ENCODE measurements around the gene ZNF516.

ZNF516 gene

GRCh38 chr18:76362676-76363075 is 132.4 kb downstream of the ZNF516 start:
- no peaks in the 10 kb centered on the region for H3K27me3 Mint-ChIP-seq
- no peak overlapping the region for H3K27ac Mint-ChIP-seq
- DNase-seq = no peak
- peaks cover 25% of the 10 kb centered on the region for H3K36me3 Mint-ChIP-seq (ENCODE audit: low read depth)
- H3K9me3 Mint-ChIP-seq = no peaks in the 10 kb centered on the region
- peaks cover 23% of the 10 kb centered on the region for H3K4me1 Mint-ChIP-seq (ENCODE audit: low read depth)
- H3K4me3 Mint-ChIP-seq = no peak overlapping the region

- Mint-ChIP-seq H3K27ac (no peak overlapping the region), H3K36me3 (ENCODE audit: low read depth) (peaks cover 34% of the 10 kb centered on the region), H3K27me3 (no peaks in the 10 kb centered on the region), H3K9me3 (no peaks in the 10 kb centered on the region), H3K4me3 (no peak overlapping the region), H3K4me1 (ENCODE audit: low read depth) (peaks cover 23% of the 10 kb centered on the region)
- no peak for DNase-seq
Measured at GRCh38 chr18:76361219-76361618, 133.8 kb downstream of the ZNF516 start.

GRCh38 chr18:76359909-76360308 is 135.1 kb downstream of the ZNF516 start:
- Mint-ChIP-seq H3K4me3 (no peak overlapping the region), H3K27ac (no peak overlapping the region), H3K4me1 (ENCODE audit: low read depth) (peaks cover 15% of the 10 kb centered on the region), H3K36me3 (ENCODE audit: low read depth) (peaks cover 35% of the 10 kb centered on the region), H3K9me3 (no peaks in the 10 kb centered on the region), H3K27me3 (no peaks in the 10 kb centered on the region)
- DNase-seq = no peak

GRCh38 chr18:76358774-76359173 is 136.3 kb downstream of the ZNF516 start:
- H3K9me3 Mint-ChIP-seq = peaks cover under 1% of the 10 kb centered on the region
- H3K27me3 Mint-ChIP-seq = no peaks in the 10 kb centered on the region
- H3K4me1 Mint-ChIP-seq (ENCODE audit: low read depth) = peaks cover 4% of the 10 kb centered on the region
- no peak for DNase-seq
- no peak overlapping the region for H3K27ac Mint-ChIP-seq
- H3K4me3 Mint-ChIP-seq = no peak overlapping the region
- H3K36me3 Mint-ChIP-seq (ENCODE audit: low read depth) = peaks cover 32% of the 10 kb centered on the region

GRCh38 chr18:76357585-76358260 is 137.3 kb downstream of the ZNF516 start:
- DNase-seq = no peak
- peaks cover 3% of the 10 kb centered on the region for H3K9me3 Mint-ChIP-seq
- no peaks in the 10 kb centered on the region for H3K27me3 Mint-ChIP-seq
- no peaks in the 10 kb centered on the region for H3K4me1 Mint-ChIP-seq (ENCODE audit: low read depth)
- H3K36me3 Mint-ChIP-seq (ENCODE audit: low read depth) = peaks cover 31% of the 10 kb centered on the region
- no peak overlapping the region for H3K4me3 Mint-ChIP-seq
- H3K27ac Mint-ChIP-seq = no peak overlapping the region

GRCh38 chr18:76357174-76357573 is 137.9 kb downstream of the ZNF516 start:
- peaks cover 26% of the 10 kb centered on the region for H3K36me3 Mint-ChIP-seq (ENCODE audit: low read depth)
- no peak overlapping the region for H3K4me3 Mint-ChIP-seq
- no peak overlapping the region for H3K27ac Mint-ChIP-seq
- H3K4me1 Mint-ChIP-seq (ENCODE audit: low read depth) = no peaks in the 10 kb centered on the region
- no peaks in the 10 kb centered on the region for H3K27me3 Mint-ChIP-seq
- H3K9me3 Mint-ChIP-seq = peaks cover 3% of the 10 kb centered on the region
- no peak for DNase-seq

- H3K4me3 Mint-ChIP-seq = no peak overlapping the region
- H3K27me3 Mint-ChIP-seq = no peaks in the 10 kb centered on the region
- H3K4me1 Mint-ChIP-seq (ENCODE audit: low read depth) = no peaks in the 10 kb centered on the region
- DNase-seq = no peak
- H3K9me3 Mint-ChIP-seq = peaks cover 3% of the 10 kb centered on the region
- H3K27ac Mint-ChIP-seq = no peak overlapping the region
- H3K36me3 Mint-ChIP-seq (ENCODE audit: low read depth) = peaks cover 23% of the 10 kb centered on the region
Measured at GRCh38 chr18:76356666-76357065, 138.4 kb downstream of the ZNF516 start.

- Mint-ChIP-seq H3K36me3 (ENCODE audit: low read depth) (peaks cover 18% of the 10 kb centered on the region), H3K9me3 (peaks cover 3% of the 10 kb centered on the region), H3K27me3 (peaks cover 1% of the 10 kb centered on the region), H3K4me3 (no peak overlapping the region), H3K4me1 (ENCODE audit: low read depth) (no peaks in the 10 kb centered on the region), H3K27ac (no peak overlapping the region)
- DNase-seq = no peak
Measured at GRCh38 chr18:76354348-76354747, 140.7 kb downstream of the ZNF516 start.

- H3K27ac Mint-ChIP-seq = no peak overlapping the region
- H3K27me3 Mint-ChIP-seq = peaks cover 6% of the 10 kb centered on the region
- peaks cover 7% of the 10 kb centered on the region for H3K4me1 Mint-ChIP-seq (ENCODE audit: low read depth)
- peaks cover 3% of the 10 kb centered on the region for H3K9me3 Mint-ChIP-seq
- no peak overlapping the region for H3K4me3 Mint-ChIP-seq
- peaks cover 15% of the 10 kb centered on the region for H3K36me3 Mint-ChIP-seq (ENCODE audit: low read depth)
- DNase-seq = no peak
Measured at GRCh38 chr18:76353500-76353899, 141.5 kb downstream of the ZNF516 start.

- no peak overlapping the region for H3K4me3 Mint-ChIP-seq
- peaks cover 3% of the 10 kb centered on the region for H3K9me3 Mint-ChIP-seq
- no peak overlapping the region for H3K27ac Mint-ChIP-seq
- no peak for DNase-seq
- H3K36me3 Mint-ChIP-seq (ENCODE audit: low read depth) = peaks cover 13% of the 10 kb centered on the region
- peaks cover 6% of the 10 kb centered on the region for H3K27me3 Mint-ChIP-seq
- H3K4me1 Mint-ChIP-seq (ENCODE audit: low read depth) = peaks cover 7% of the 10 kb centered on the region
Measured at GRCh38 chr18:76353046-76353445, 142.0 kb downstream of the ZNF516 start.

- Mint-ChIP-seq H3K36me3 (ENCODE audit: low read depth) (peaks cover 8% of the 10 kb centered on the region), H3K27me3 (peaks cover 6% of the 10 kb centered on the region), H3K27ac (no peak overlapping the region), H3K9me3 (peaks cover 3% of the 10 kb centered on the region), H3K4me1 (ENCODE audit: low read depth) (peaks cover 7% of the 10 kb centered on the region), H3K4me3 (no peak overlapping the region)
- no peak for DNase-seq
Measured at GRCh38 chr18:76351961-76352581, 143.0 kb downstream of the ZNF516 start.

- Mint-ChIP-seq H3K27me3 (peaks cover 6% of the 10 kb centered on the region), H3K9me3 (peaks cover 3% of the 10 kb centered on the region), H3K4me1 (ENCODE audit: low read depth) (peaks cover 7% of the 10 kb centered on the region), H3K36me3 (ENCODE audit: low read depth) (no peaks in the 10 kb centered on the region), H3K27ac (no peak overlapping the region), H3K4me3 (no peak overlapping the region)
- no peak for DNase-seq
Measured at GRCh38 chr18:76350134-76351025, 144.7 kb downstream of the ZNF516 start.

- Mint-ChIP-seq H3K9me3 (peaks cover 3% of the 10 kb centered on the region), H3K4me1 (ENCODE audit: low read depth) (peaks cover 7% of the 10 kb centered on the region), H3K36me3 (ENCODE audit: low read depth) (no peaks in the 10 kb centered on the region), H3K4me3 (no peak overlapping the region), H3K27ac (no peak overlapping the region), H3K27me3 (peaks cover 6% of the 10 kb centered on the region)
- DNase-seq = peak; percentile 74
Measured at GRCh38 chr18:76349067-76349715, 145.9 kb downstream of the ZNF516 start.

- H3K27me3 Mint-ChIP-seq = peaks cover 6% of the 10 kb centered on the region
- peaks cover under 1% of the 10 kb centered on the region for H3K9me3 Mint-ChIP-seq
- no peak overlapping the region for H3K4me3 Mint-ChIP-seq
- no peak for DNase-seq
- H3K36me3 Mint-ChIP-seq (ENCODE audit: low read depth) = no peaks in the 10 kb centered on the region
- H3K4me1 Mint-ChIP-seq (ENCODE audit: low read depth) = peaks cover 7% of the 10 kb centered on the region
- H3K27ac Mint-ChIP-seq = no peak overlapping the region
Measured at GRCh38 chr18:76348267-76349066, 146.6 kb downstream of the ZNF516 start.

Data from activated T-cell treated with anti-CD3 and anti-CD28 coated beads, Interleukin-2, amount 50 U/mL, for 24 hours (primary cell).